ENCODE measurements around the gene AMOTL1. TPM values are rescaled to one million over a fixed set of nuclear protein-coding genes. Genes with fewer than 3 reads are reported as not detected.

The AMOTL1 gene
- polyA plus RNA-seq, 1 donor (not counting 4 experiments of a cell fraction or from before 2014, with no cell fraction given) = 86.5 TPM

DNA sequence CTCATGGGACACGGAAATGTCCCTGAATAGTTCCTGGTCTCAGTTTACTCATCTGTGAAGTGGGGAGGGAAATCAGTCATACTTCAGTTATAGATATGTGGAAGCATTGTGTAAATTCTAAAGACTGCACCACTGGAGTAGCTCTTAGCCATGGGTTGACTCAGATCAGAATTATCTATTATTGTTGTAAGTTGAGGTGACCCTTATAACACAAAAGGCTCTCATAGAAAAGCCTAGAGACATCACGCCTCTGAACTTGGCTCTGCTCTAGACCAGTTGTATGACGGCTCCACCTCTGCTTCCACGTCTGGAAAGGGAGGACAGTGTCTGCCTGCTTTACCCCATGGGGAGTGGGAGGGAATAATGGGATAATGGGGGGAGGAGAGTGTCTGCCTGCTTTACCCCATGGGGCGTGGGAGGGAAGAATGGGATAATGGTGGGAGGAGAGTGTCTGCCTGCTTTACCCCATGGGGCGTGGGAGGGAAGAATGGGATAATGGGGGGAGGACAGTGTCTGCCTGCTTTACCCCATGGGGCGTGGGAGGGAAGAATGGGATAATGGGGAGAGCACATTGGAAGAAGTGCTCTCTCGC is 98.2 kb downstream of the AMOTL1 start:
- H3K4me3 ChIP-seq (ENCODE audit: control insufficient read depth in 2 of 3, extremely low read depth in 1 of 3, insufficient read depth in 2 of 3, low read depth in 1 of 3, low read length in 3 of 3) = no peak overlapping the region
- H3K27me3 ChIP-seq (ENCODE audit: control insufficient read depth, extremely low read depth, insufficient read depth, low read length) = no peaks in the 10 kb centered on the region
- dilution Hi-C loops (cut with MboI; ENCODE audit: extremely low pct_ligation_motif_present, low sequenced_read_pairs) = no loop called here
- H3K27ac ChIP-seq (ENCODE audit: control insufficient read depth, insufficient read depth, low read length) = no peak overlapping the region
- no peaks in the 10 kb centered on the region for H3K4me1 ChIP-seq (ENCODE audit: control insufficient read depth, extremely low read depth, insufficient read depth, low read length)
- peaks cover 3% of the 10 kb centered on the region for H4K20me1 ChIP-seq (ENCODE audit: control insufficient read depth, extremely low read depth, insufficient read depth, low read length)
- DNase-seq (ENCODE audit: low read depth, low spot score) (no peak), FAIRE-seq (no peak)
- H3K9ac ChIP-seq (ENCODE audit: control insufficient read depth, extremely low read depth, insufficient read depth, low read length) = no peak overlapping the region
- no peak overlapping the region for H2AFZ ChIP-seq (ENCODE audit: control insufficient read depth, low read length)
- H3K36me3 ChIP-seq (ENCODE audit: control insufficient read depth in 2 of 2, extremely low read depth in 1 of 2, insufficient read depth in 2 of 2, low read length in 2 of 2) = peaks cover 48 to 67% of the 10 kb centered on the region in 2 experiments
- TF ChIP-seq EZH2 (IDR thresholded peaks at IDR 0.05; ENCODE audit: low read length) = no peak
- TF ChIP-seq, protein P1, sequence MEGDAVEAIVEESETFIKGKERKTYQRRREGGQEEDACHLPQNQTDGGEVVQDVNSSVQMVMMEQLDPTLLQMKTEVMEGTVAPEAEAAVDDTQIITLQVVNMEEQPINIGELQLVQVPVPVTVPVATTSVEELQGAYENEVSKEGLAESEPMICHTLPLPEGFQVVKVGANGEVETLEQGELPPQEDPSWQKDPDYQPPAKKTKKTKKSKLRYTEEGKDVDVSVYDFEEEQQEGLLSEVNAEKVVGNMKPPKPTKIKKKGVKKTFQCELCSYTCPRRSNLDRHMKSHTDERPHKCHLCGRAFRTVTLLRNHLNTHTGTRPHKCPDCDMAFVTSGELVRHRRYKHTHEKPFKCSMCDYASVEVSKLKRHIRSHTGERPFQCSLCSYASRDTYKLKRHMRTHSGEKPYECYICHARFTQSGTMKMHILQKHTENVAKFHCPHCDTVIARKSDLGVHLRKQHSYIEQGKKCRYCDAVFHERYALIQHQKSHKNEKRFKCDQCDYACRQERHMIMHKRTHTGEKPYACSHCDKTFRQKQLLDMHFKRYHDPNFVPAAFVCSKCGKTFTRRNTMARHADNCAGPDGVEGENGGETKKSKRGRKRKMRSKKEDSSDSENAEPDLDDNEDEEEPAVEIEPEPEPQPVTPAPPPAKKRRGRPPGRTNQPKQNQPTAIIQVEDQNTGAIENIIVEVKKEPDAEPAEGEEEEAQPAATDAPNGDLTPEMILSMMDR (optimal IDR thresholded peaks at IDR 0.05 in 1 of 3, IDR thresholded peaks at IDR 0.05 in 1 of 3, conservative IDR thresholded peaks at IDR 0.05 in 1 of 3; ENCODE audit: extremely low read depth in 1 of 3, insufficient read depth in 2 of 3, low read length in 3 of 3) = no peak
- H3K9me1 ChIP-seq (ENCODE audit: control insufficient read depth, extremely low read depth, insufficient read depth, low read length) = no peaks in the 10 kb centered on the region
- H3K4me2 ChIP-seq (ENCODE audit: control insufficient read depth, extremely low read depth, insufficient read depth, low read depth, low read length) = no peak overlapping the region
- no peaks in the 10 kb centered on the region for H3K9me3 ChIP-seq (ENCODE audit: control insufficient read depth, low read depth, low read length)
- H3K79me2 ChIP-seq (ENCODE audit: control insufficient read depth, insufficient read depth, low read length) = peaks cover 8% of the 10 kb centered on the region

DNA sequence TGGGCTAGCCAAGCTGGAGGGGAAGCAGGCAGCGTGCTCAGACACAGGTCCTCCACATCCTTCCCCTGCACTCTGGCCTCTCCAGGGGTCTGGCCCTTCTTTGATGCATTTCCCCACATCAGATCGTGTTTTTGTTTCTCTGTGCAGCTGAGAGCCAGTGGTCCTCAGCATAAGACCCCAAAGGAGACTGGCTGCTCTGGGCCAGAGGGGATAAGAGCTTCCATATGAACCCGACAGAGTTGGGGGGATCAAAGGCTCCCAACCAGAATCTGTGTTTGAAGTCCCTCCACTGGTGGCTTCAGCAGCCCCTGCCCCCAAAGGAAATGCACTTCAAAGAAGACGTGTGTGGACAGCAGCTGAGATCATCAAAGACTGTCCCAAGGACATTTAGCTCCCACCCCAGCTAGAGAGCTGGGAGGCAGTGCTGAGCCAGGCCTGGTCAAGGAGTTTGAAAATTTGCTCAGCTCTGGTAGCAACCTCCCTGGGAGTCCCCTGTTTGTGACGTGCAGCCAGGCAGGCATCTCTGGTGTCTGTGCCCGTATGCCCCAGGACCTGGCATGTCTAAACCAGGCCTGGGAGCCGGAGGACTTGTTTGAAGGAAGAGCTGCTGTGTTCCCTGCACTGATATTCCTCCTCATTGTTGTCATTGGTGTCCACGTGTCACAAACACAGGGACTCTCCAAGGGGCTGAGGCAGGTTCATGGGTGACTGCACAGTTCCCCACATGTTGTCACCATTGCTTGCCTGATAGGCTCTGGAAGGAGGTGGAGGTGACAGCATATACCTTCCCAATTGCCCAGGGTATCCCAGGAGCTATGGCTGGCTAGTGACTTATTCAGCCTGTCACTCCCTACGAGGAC is 99.0 kb downstream of the AMOTL1 start:
- Histone ChIP-seq H3K79me2 (ENCODE audit: control insufficient read depth, insufficient read depth, low read length) (peaks cover 4% of the 10 kb centered on the region), H2AFZ (ENCODE audit: control insufficient read depth, low read length) (no peak overlapping the region), H3K4me3 (ENCODE audit: control insufficient read depth in 2 of 3, extremely low read depth in 1 of 3, insufficient read depth in 2 of 3, low read depth in 1 of 3, low read length in 3 of 3) (no peak overlapping the region), H3K4me1 (ENCODE audit: control insufficient read depth, extremely low read depth, insufficient read depth, low read length) (no peaks in the 10 kb centered on the region), H3K9me1 (ENCODE audit: control insufficient read depth, extremely low read depth, insufficient read depth, low read length) (no peaks in the 10 kb centered on the region), H3K27me3 (ENCODE audit: control insufficient read depth, extremely low read depth, insufficient read depth, low read length) (no peaks in the 10 kb centered on the region), H3K36me3 (ENCODE audit: control insufficient read depth in 2 of 2, extremely low read depth in 1 of 2, insufficient read depth in 2 of 2, low read length in 2 of 2) (peaks cover 45 to 67% of the 10 kb centered on the region in 2 experiments), H3K27ac (ENCODE audit: control insufficient read depth, insufficient read depth, low read length) (no peak overlapping the region), H3K4me2 (ENCODE audit: control insufficient read depth, extremely low read depth, insufficient read depth, low read depth, low read length) (no peak overlapping the region), H3K9ac (ENCODE audit: control insufficient read depth, extremely low read depth, insufficient read depth, low read length) (no peak overlapping the region), H4K20me1 (ENCODE audit: control insufficient read depth, extremely low read depth, insufficient read depth, low read length) (peaks cover 3% of the 10 kb centered on the region), H3K9me3 (ENCODE audit: control insufficient read depth, low read depth, low read length) (no peaks in the 10 kb centered on the region)
- DNase-seq (ENCODE audit: low read depth, low spot score) = no peak
- no peak for FAIRE-seq
- no peak for TF ChIP-seq EZH2 (IDR thresholded peaks at IDR 0.05; ENCODE audit: low read length)
- TF ChIP-seq, protein P1 (optimal IDR thresholded peaks at IDR 0.05 in 1 of 3, IDR thresholded peaks at IDR 0.05 in 1 of 3, conservative IDR thresholded peaks at IDR 0.05 in 1 of 3; ENCODE audit: extremely low read depth in 1 of 3, insufficient read depth in 2 of 3, low read length in 3 of 3) = no peak
- dilution Hi-C loops (cut with MboI; ENCODE audit: extremely low pct_ligation_motif_present, low sequenced_read_pairs) = no loop called here

Data from keratinocyte (primary cell).